ENCODE measurements around the gene MYRIP. TPM values are rescaled to one million over a fixed set of nuclear protein-coding genes. Genes with fewer than 3 reads are reported as not detected.
A peak's percentile ranks its signal among the peaks of the same experiment; 100 is the strongest.

The MYRIP gene
- total and polyA plus RNA-seq, 4 donors = 0.98 to 11.7 (median 6.8) TPM

GRCh38 chr3:39960515-39961191, 151.2 kb downstream of the MYRIP start:
- no peak for DNase-seq (ENCODE audit: low spot score)
- no peak overlapping the region for H3K27ac ChIP-seq (ENCODE audit: low read depth in 1 of 2, low read length in 2 of 2)

GRCh38 chr3:39961230-39961629, 151.8 kb downstream of the MYRIP start:
- Histone ChIP-seq H3K4me3 (ENCODE audit: low read depth in 1 of 3, low read length in 3 of 3) (no peak overlapping the region), H3K27ac (ENCODE audit: low read depth in 1 of 2, low read length in 2 of 2) (peak overlapping the region; percentile 9 to 15), H3K4me1 (ENCODE audit: control insufficient read depth in 4 of 4, insufficient read depth in 4 of 4, low read length in 3 of 4) (no peaks in the 10 kb centered on the region), H3K9ac (ENCODE audit: low read depth in 1 of 2, low read length in 2 of 2) (no peak overlapping the region), H3K9me3 (ENCODE audit: control insufficient read depth in 4 of 4, low read length in 3 of 4) (no peaks in the 10 kb centered on the region), H3K27me3 (ENCODE audit: control insufficient read depth in 4 of 4, insufficient read depth in 4 of 4, low read length in 3 of 4) (no peaks in the 10 kb centered on the region), H3K36me3 (ENCODE audit: control insufficient read depth in 4 of 4, insufficient read depth in 3 of 4, low read depth in 1 of 4, low read length in 3 of 4) (peaks cover 0 to 4% (median 0%) of the 10 kb centered on the region in 4 donors)
- no peak for DNase-seq (ENCODE audit: low spot score)
- 69% methylated on average over 4 of the region's 4 CpGs for WGBS
- TF ChIP-seq FOXA2 (IDR thresholded peaks at IDR 0.05) = no peak
- TF ChIP-seq CTCF (IDR thresholded peaks at IDR 0.05; ENCODE audit: low read depth, low read length, missing input control) = no peak
- TF ChIP-seq NR2F2 (IDR thresholded peaks at IDR 0.05) = peak; percentile 8
- no peak for TF ChIP-seq GABPA (IDR thresholded peaks at IDR 0.05 in 1 of 2, conservative IDR thresholded peaks at IDR 0.05 in 1 of 2)
- no peak for TF ChIP-seq JUND (IDR thresholded peaks at IDR 0.05)

More at GRCh38 chr3:39960515-39961191, 151.2 kb downstream of the MYRIP start:
- WGBS = 68% methylated on average over 5 of the region's 5 CpGs
- Histone ChIP-seq H3K9ac (ENCODE audit: low read depth in 1 of 2, low read length in 2 of 2) (no peak overlapping the region), H3K4me3 (ENCODE audit: low read depth in 1 of 3, low read length in 3 of 3) (no peak overlapping the region), H3K27me3 (ENCODE audit: control insufficient read depth in 4 of 4, insufficient read depth in 4 of 4, low read length in 3 of 4) (no peaks in the 10 kb centered on the region), H3K4me1 (ENCODE audit: control insufficient read depth in 4 of 4, insufficient read depth in 4 of 4, low read length in 3 of 4) (no peaks in the 10 kb centered on the region), H3K9me3 (ENCODE audit: control insufficient read depth in 4 of 4, low read length in 3 of 4) (no peaks in the 10 kb centered on the region), H3K36me3 (ENCODE audit: control insufficient read depth in 4 of 4, insufficient read depth in 3 of 4, low read depth in 1 of 4, low read length in 3 of 4) (peaks cover 0 to 4% (median 0%) of the 10 kb centered on the region in 4 donors)
- TF ChIP-seq ATF3 (IDR thresholded peaks at IDR 0.05) (no peak), NR2F2 (IDR thresholded peaks at IDR 0.05) (peak; percentile 74), HNF4G (IDR thresholded peaks at IDR 0.05) (no peak), TAF1 (conservative IDR thresholded peaks at IDR 0.05) (no peak), FOXA2 (IDR thresholded peaks at IDR 0.05) (no peak), YY1 (IDR thresholded peaks at IDR 0.05) (no peak), CTCF (IDR thresholded peaks at IDR 0.05; ENCODE audit: low read depth, low read length, missing input control) (no peak), HNF4A (conservative IDR thresholded peaks at IDR 0.05) (no peak), EGR1 (IDR thresholded peaks at IDR 0.05; ENCODE audit: low read depth in 2 of 2) (no peak), SP1 (IDR thresholded peaks at IDR 0.05) (peak; percentile 50), MAX (IDR thresholded peaks at IDR 0.05) (peak; percentile 16), GABPA (IDR thresholded peaks at IDR 0.05 in 1 of 2, conservative IDR thresholded peaks at IDR 0.05 in 1 of 2) (no peak), ZBTB33 (IDR thresholded peaks at IDR 0.05) (peak; percentile 9), RXRA (IDR thresholded peaks at IDR 0.05) (peak in 1 of 2 donors; percentile 8), RAD21 (IDR thresholded peaks at IDR 0.05) (peak; percentile 16 to 38), FOXA1 (IDR thresholded peaks at IDR 0.05) (no peak)

Measured in liver (tissue), 9 donors.